Measurements from ENCODE around the gene CNTNAP2.

CNTNAP2 gene

DNA sequence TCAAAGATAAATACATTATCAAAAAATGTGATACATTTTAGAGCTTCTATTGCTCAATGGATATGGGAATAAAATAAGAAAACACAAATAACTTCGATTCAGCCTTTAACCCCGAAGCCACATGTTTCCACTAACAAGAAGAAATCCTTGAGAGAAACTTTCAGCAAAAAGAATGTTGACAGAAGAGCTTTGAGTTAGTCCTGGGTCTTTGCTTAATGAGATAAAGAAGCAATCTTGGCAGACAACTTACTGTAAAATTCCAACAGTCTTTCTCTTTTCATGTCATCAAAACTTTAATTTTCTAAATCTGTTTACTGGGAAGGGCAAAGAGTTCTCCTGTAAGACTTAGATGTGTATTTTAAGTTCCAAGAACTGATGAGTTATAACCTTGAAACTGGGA, 810.2 kb downstream of the CNTNAP2 start:
- DNase-seq (ENCODE audit: low read depth, low spot score), result no peak

DNA sequence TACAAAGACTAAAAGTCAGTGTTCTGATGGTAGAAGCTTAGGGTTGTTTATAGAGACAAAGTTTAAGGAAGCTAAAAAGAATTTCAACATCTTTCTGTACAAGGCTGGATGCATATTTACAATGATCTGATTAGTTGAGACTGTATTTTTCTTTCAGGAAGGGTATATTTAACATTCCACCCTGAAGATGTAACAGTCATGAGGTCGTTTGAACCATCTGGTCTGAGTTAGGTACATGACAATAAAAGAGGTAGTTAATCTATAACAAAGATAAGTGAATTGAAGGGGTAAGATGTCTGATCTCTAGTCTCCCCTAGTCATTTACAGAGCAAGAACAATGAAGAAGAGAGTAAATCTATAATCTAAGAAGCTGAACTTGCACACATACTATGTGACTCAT, 821.2 kb downstream of the CNTNAP2 start:
- H3K27ac ChIP-seq, result no peak overlapping the region
- no peak for DNase-seq (ENCODE audit: low read depth, low spot score)

More for the DNA sequence above, 810.2 kb downstream of the CNTNAP2 start:
- no peak overlapping the region for H3K27ac ChIP-seq

DNA sequence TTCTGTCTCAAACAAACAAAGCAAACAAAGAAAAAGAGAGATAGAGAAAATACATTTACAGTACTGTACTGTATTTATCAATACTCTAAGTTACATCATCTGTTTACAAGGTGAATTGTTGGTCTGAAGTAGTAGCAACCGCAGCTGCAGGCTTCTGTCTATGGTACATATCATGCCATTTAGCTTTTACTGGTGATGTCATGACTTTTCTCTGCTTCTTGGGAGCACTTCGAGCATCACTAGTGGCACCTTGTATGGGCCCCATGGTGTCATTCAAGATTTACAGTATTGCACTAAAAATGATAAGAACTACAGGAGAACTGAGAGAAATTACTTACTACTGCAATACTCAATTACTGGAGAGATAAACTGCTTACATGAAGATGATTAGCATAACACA, 826.9 kb downstream of the CNTNAP2 start:
- no peak overlapping the region for H3K27ac ChIP-seq
- no peak for DNase-seq (ENCODE audit: low read depth, low spot score)

DNA sequence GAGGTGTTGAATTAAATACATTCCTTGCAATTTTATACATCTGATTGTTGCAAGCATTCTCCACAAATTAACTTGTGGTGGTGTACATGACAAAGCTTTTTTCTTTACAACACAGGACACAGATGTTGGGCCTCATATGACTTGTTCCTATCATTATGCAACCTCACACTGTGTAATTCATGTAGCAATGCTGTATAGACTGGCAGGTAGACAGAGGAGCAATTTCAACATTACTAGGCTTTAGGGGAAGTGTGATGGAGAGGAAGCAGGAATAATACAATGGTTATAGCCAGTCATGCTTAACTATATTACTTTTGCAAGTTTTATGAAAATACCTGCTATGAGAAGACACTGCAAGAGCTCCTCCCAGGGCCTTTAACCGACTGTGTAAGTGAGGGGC, 832.1 kb downstream of the CNTNAP2 start:
- no peak overlapping the region for H3K27ac ChIP-seq
- DNase-seq (ENCODE audit: low read depth, low spot score), result no peak

DNA sequence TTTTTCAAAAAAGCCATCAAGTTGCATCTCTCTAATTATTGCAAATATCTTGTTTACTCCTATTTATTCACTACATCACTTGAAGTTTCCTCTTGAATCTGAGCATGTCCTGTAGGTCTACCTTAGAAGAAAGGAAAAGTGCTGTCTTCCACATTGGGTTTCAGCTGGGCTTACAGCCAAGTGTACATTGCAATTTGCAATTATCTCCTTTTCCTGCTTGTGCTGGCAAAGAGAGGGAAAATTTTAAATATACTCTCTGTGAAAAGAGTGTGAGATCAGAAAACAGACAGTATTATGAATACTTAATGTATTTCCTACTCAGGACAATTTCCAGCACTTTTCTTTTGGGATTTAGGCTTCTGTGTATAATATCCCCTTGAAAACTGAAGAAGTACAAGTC, 839.7 kb downstream of the CNTNAP2 start:
- H3K27ac ChIP-seq, result no peak overlapping the region
- no peak for DNase-seq (ENCODE audit: low read depth, low spot score)

DNA sequence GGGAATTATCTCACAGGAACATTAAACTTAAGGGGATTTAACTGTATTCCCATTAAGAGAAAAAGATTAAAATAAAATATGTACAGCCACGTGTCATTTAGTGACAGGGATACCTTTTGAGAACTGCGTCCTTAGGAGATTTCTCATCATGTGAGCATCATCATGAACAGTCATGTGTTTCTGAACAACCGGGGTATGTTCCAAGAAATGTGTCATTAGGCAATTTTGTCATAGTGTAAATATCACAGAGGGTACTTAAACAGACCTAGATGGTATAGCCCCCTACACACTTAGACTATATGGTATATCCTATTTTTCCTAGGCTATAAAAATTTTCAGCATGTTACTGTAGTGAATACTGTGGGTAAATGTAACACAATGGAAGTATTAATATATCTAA, 840.3 kb downstream of the CNTNAP2 start:
- no peak overlapping the region for H3K27ac ChIP-seq
- no peak for DNase-seq (ENCODE audit: low read depth, low spot score)

DNA sequence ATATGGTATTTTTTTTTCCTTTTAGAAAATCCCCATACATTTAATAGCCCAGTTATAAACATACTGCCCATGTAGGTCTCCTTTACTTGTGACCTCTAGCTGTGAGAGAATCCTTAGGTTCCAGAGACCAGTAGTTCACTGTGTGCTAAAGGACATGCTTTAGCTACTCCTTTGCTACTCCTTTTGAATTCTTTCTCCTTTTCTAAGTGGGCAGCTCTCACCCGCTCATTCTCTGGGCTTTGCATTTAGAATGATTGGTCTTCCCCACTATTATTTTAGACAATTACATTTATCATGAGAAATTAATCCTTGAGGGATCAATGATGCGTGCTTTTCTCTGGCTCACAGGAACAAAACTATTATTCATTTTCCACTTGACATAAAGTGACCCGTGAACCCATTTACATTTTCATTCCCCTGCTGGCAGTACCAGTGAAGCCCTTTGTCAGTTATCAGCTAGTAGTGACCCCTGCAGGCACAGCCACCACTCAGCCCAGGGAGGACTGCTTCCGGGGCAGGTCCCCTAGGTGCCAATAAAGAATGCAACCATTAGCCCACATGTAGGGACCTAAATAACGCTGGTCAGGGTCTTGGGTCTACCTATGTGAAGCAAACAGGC, 844.3 kb downstream of the CNTNAP2 start:
- H3K27ac ChIP-seq, result no peak overlapping the region
- DNase-seq (ENCODE audit: low read depth, low spot score), result no peak

DNA sequence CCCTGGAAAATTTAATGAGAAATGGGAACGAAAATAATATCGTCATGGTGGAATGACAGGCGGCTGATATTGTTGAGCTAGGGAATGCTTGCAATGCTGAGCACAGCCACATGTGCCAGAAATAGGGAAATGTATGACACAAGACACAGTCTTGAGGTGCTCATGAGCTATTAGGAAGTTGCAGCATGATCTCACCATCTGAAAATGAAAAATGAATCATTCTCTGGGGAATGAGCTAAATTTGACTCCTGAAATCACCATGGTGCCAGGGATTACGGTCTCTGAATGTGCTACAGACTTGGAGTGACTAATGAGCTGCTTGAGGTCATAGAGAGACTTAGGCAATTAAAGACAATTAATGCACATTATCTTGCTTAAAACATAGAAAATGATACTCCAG, 845.0 kb downstream of the CNTNAP2 start:
- no peak overlapping the region for H3K27ac ChIP-seq
- DNase-seq (ENCODE audit: low read depth, low spot score), result peak; percentile 2

DNA sequence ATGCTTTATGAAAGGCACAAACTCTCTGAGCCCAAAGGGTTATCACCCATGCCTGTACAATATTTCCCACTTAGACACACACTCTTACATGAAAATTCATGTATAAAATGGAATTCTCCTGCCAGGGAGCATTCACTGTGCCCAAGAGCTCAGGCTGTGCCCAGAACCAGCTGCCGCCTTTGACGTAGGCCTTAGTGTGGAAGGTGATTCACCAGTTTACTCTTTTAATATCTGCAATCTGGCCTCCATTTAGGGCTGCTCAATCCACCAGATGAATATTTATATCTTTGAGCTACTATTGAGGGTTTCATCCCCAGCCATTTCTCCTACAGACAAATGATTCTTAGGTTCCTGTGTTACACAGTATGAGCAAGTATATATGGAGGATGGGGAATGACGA, 849.7 kb downstream of the CNTNAP2 start:
- no peak overlapping the region for H3K27ac ChIP-seq
- no peak for DNase-seq (ENCODE audit: low read depth, low spot score)

DNA sequence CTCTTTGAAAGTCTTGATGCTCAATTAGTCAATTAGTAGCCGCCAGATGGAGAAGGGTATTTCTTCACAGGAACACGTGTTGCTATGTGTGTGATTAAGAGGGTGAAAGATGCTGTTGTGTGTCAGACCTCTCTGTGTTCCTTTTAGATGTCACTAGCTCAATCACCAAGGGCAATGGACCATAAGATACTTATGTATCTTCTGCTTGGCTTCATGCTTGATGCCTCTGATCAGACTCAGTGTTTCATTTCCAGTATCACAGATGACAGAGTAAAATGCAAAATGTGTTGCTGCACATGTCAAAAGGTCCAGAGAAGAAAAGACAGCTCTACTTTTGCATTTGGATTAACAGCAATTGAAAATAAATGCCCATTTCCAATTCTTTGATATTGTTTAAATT, 865.9 kb downstream of the CNTNAP2 start:
- no peak overlapping the region for H3K27ac ChIP-seq
- no peak for DNase-seq (ENCODE audit: low read depth, low spot score)

DNA sequence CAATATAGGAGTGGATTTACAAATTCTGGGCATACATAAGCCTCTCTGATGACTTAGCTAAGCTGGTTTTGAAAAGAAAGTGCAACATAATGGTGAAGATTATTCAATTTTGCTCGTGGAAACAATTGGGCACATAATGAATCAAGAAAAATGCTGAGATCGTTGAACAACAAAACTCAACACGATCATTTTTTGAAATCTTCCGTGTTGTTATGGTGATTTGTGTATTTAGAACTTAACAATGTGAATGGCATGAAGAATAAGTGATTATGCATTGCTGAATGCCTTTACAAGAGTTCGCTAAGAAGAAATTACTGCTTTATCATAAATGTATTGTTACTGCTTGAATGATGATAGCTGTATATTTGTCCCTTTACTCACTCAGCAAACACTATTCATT, 875.0 kb downstream of the CNTNAP2 start:
- H3K27ac ChIP-seq, result no peak overlapping the region
- no peak for DNase-seq (ENCODE audit: low read depth, low spot score)

DNA sequence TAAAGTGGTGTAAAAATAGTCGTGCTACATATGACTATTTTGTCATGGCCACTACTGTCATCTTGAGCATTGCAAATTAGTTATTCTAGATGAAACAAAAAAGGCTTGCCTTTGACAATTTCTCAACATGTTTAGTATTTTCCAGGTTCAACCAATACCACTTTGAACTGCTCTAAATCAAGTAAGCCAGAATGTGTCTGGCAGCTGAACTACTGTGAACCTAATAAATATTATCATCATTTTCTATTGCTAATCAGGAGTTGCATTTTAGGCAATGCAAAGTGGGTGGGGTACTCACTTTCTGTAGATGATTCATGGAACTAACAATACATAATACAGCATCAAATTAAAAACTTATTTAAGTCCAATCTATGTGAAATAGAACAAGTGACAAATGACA, 877.2 kb downstream of the CNTNAP2 start:
- no peak overlapping the region for H3K27ac ChIP-seq
- DNase-seq (ENCODE audit: low read depth, low spot score), result no peak

DNA sequence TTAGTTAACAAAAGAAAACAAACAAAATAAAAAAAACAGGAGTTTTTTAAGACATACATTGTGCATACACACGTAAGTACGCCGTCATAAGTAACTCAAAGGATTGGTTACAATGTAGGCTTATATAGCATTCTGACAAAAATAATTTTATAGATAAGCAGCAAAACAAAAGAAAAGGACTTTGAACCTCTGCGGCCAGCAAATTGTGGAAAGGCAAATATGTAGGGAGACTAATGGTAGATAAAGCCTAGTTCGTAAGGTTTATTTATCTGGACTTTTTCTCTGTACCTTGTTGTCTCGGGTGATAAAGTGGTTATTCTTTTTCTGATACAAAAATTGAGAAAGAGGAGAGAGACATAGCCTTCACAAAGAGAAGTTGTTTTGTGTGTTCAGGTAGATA, 891.9 kb downstream of the CNTNAP2 start:
- no peak for DNase-seq (ENCODE audit: low read depth, low spot score)
- H3K27ac ChIP-seq, result no peak overlapping the region

DNA sequence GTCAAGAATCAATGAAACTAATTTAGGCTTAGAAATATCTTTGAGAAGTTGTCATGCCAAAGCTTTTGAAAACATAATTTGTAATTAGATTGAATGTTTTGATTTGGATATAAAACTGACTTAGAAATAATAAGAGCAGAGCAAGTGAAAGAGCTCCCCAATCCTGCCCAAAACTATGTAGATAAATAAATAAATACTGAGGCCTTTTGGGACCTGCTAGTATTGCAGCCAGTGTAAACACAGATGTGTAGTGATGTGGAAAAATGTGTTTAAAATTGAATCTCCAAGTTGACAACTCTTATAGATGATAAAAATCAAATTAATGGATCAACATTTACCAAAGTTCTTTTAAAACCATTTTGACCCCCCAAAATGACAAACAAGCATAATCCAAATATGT, 896.1 kb downstream of the CNTNAP2 start:
- H3K27ac ChIP-seq, result no peak overlapping the region
- no peak for DNase-seq (ENCODE audit: low read depth, low spot score)

DNA sequence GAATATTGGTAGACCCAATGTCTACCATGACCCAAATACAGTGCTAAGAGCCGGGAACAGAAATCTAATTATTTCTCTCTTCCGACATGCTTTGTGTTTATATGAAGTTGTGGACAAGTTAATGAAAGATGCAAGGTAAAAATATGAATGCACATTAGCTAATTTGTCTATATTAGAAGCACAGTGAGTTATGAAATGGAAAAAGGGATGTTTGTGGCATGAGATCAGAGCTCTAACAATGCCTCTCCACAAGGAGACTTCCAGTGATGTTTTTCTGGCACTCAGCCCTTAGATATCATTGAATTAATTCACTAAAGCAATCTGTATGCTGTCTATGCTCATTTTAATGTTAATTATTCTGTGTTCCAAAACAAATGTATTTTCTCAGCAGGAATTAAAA, 897.2 kb downstream of the CNTNAP2 start:
- DNase-seq (ENCODE audit: low read depth, low spot score), result no peak
- no peak overlapping the region for H3K27ac ChIP-seq

DNA sequence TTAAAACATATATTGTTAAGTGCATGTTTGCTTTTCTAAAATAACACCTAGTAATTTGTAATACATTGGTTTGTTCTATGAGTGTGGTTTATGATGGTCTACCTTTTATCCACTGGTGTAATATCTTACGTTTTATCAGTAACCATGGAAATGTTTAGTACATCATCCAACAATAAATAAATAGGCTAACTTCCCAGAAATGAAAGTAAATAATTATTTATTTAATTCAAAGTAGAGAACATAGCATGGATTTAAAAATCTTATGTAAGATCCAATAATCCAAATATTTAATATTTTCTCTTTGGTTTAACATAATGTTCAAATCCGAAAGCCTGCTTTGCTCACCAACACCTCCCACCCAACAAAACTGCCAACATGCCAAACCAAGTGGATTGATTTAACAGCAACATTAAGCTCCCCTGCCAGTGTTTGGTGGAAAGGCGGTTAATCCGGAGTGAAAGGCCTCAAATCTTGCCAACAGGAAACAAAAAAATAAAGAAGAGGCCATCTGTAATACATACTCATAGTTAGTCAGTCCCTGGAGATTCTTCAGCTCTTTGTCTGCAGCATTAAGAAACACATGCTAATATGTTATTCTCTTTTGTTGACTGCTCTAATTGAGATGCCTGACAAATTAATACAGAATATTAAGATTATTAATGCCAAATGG, 897.8 kb downstream of the CNTNAP2 start:
- DNase-seq (ENCODE audit: low read depth, low spot score), result no peak
- no peak overlapping the region for H3K27ac ChIP-seq

DNA sequence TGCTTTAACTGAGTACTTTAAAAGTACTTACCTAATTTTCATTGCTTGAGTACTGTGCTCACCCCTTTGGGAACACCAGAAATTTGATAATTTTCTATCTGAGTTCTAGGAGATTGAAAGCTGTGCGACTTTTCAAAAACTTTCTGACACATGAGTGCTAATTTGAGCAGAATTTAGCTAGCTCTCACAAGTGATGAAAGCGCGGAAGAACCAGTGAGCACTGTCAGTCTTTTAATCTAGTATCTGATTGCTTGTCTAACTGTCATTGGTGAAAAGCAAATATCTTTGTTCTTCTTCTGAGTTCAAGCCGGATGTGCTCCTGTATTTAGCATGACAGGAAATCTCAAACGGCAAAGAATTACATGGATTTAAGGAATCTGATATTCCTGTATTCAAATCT, 899.4 kb downstream of the CNTNAP2 start:
- DNase-seq (ENCODE audit: low read depth, low spot score), result no peak
- no peak overlapping the region for H3K27ac ChIP-seq

DNA sequence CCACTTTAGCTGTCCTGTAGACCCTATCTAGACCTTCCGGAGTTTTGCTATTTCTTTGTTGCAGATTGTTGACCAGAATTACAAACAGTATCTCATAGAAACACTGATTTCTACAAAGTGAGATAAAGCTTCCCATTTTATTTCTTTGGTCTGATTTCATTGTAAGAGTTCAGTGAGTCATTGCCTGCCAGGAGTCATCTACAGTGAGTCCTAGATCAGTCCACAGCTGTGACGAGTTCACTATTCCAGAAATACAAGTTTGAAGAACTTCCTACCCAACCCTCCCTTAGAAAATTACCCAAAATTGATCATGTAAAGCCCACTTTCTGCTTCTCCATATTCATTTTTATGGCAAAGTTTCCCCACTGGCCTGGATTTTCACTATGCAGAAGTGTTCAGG, 905.5 kb downstream of the CNTNAP2 start:
- DNase-seq (ENCODE audit: low read depth, low spot score), result no peak
- H3K27ac ChIP-seq, result no peak overlapping the region

DNA sequence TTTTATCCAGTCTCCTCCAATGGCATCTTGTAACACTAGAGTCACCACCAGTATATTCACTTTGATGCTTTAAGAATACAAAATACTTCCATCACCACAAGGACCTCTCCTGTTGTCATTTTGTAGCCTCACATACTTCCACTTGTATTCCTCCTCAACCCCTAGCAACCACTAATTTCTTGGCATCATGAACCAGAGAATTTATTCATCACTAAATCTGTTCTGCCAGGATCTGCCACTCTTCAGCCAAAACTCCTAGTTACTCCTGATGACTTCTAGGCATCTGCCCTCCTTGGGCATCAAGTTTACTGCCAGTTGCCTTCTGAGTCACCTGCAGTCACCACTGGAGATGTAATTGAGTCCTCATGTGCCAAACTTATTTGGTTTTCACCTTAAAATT, 906.8 kb downstream of the CNTNAP2 start:
- DNase-seq (ENCODE audit: low read depth, low spot score), result no peak
- no peak overlapping the region for H3K27ac ChIP-seq

DNA sequence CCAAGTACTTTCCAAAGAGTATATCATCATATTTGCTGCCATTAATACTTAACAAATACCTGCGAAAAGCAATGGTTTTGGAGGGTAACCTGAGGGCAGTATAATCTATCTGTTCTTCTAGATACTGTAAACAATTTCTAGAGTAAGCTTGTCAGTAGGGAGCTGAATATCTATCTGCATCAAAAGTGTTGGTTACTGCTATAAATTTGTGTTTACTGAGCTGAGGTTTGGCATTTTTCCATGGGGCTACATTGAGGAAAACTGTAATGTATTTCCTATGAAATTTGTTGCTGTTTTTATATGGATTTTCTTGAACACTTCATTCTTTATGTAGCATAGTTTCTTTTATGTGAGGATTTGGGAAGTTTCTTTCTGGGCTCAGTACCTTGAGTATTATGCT, 913.4 kb downstream of the CNTNAP2 start:
- H3K27ac ChIP-seq, result no peak overlapping the region
- DNase-seq (ENCODE audit: low read depth, low spot score), result no peak

DNA sequence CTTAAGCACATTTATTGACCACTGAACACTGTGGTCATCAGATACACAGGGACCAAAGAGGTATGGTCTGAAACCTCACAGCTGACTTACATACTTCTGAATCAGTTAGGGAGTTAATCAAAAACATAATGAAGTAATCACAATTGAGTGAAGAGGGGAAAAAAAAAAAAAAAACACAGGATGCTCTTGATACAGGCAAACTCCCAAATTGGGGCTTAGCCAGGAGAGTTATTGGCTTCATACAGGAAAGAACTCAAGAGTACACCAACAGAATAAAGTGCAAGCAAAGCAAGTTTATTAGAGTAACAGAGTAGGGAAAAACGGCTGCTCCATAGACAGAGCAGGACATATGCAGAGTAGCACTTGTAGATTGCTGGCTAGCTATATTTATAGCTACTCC, 917.0 kb downstream of the CNTNAP2 start:
- no peak overlapping the region for H3K27ac ChIP-seq
- DNase-seq (ENCODE audit: low read depth, low spot score), result no peak

DNA sequence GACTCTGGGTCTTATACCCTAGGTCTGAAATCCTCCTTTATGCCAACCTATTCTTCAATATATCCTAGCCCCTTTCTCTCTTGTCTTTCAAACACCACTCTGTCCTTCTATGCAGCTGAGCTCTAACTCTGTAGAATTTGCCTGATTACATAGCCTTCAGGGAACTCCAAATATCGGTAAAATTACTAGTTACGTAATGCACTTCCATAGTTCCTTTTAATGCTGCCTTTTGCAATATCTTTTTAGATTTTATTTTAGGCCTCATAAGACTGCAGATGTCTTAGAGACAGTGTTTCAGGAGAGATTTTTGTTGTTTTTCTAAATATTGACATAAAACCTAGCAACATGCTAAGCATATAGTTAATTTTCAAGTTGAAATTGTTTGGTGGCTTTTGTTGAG, 924.8 kb downstream of the CNTNAP2 start:
- H3K27ac ChIP-seq, result no peak overlapping the region

More for the DNA sequence above, 924.8 kb downstream of the CNTNAP2 start:
- no peak for DNase-seq (ENCODE audit: low read depth, low spot score)
